Central memory CD4-positive, alpha-beta T cell (primary cell): ENCODE measurements around the gene ADORA2A.

Experiments used
- DNase-seq: peaks from one replicate; pipeline ENCODE4 v3.0.0; 2022

The ADORA2A gene

DNA sequence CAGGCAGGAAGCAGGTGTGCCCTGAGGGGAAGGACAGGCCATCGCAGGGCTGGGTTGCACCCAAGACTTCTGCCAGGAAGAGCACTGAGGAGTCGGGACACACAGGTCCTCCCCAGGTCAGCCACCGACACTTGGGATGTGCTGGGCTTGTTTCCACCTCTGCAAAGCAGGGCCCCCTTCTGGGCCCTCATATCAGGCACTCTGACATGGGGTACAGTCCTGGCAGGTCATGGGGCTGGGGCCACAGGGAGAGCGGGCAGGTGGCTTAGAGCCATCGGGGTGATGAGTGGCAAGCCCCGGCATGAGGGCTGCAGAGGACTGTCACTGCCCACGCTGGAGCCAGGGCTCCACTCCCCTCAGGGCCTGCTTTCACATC lies 7.9 kb upstream of the ADORA2A start:
- no peak for DNase-seq

DNA sequence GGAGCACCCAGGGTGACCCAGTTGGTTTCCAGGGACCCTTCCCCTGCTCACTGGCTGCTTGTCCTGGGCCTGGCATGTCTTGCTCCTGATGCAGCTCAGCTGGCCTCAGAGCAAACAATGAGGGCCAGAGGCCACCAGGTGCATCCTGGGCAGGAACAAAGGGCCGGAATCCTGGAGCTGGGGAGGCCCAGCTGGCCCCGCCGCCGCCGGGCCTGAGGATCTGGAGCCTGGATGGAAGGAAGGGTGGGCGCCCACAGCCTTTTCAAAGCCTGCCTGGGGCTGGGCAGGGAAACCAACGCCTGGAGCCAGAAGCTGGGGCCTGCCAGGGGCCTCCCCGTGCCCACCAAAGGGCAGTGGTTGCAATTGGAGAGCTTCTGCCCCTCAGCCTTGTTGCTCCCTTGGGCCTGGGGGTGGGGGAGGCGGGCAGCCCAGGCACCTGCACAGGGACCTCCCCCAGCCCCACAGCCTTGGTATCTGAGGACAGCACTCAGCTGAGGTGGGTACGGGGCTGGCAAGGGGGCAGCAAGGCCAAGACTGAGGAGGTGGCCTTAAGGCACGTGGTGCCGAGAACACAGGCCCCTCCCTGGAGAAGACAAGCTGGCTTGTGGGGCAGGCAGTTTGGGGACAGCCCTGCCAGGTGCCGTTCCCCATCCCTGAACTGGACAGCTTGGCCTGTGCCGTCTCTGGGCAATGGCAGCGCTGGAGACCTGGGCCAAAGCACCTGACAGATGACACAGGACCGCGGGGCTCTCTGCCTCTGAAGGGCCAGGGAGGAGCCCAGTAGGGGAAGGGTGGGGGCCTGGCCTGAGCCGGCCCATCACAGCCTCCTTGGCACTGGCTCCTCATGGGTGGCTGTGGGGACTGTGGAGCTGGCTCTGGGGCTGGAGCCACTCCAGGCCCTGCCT lies 7.1 kb upstream of the ADORA2A start:
- no peak for DNase-seq

DNA sequence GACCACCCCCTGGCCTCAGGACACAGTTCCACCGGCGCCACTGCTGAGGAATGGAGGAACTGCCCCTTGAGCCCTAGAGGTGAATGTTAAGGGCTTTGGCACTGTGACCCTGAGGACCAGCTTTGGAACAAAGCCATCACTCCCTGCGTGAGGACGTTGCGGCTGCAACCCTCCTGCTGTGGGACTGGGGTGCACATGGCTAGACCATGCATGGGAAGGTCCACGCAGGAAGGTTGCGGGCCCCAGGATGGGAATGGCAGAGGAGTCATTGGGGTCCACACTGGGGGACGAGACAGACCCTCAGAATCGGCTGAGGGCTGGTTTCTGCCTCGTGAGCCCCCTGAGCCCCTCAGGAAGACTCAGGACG lies 6.4 kb upstream of the ADORA2A start:
- no peak for DNase-seq

DNA sequence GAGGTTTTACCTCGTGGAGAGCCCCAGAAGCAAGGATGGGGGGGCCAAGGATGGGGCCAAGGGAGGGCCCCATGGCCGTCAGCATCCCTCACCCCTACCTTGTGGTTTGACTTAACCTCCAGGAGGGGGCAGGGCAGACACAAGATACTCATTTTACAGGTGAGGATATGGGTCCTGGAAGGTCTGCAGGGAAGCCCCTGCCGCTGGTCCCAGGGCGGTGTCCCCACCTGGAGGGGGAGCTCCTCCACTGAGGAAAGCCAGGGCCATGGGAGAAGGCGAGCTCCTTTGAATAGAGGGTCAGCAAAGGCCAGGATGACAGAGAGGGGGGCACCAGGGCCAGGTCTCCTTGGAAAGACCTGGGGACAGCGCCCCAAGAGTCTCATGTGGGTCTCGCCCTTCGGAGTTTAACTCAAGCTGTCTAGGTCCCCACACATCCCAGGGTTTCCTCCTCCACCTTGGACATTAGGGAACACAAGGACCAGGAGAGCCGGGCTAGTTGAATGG lies 5.9 kb upstream of the ADORA2A start:
- DNase-seq: peak; percentile 25

DNA sequence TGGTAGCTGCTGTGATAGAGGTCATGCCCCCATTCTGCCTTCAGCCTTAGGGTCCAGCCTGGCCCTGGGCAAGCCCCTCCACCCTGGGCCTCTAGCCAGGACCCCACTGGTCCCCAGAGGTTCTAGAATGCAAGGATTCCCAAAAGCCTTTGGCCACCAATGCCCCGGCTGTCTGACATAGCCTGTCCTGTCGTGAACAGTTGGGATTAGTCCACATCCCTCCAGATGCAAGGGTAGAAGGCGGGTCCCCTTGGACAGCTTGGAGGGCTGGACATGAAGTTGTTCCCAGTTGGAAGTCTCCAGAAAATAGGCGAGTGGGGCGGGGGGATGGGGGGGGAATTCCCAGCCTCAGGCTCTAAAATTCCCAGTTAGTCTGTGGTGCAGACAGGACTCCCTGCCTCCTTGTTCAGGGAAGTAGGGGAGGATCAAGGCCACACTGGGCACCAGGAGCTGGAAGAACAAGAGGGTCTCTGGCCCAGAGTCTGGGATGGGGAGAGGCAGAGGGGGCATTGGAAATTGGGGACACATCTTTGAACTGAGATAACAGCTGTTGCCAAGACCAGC lies 5.2 kb upstream of the ADORA2A start:
- DNase-seq: no peak

DNA sequence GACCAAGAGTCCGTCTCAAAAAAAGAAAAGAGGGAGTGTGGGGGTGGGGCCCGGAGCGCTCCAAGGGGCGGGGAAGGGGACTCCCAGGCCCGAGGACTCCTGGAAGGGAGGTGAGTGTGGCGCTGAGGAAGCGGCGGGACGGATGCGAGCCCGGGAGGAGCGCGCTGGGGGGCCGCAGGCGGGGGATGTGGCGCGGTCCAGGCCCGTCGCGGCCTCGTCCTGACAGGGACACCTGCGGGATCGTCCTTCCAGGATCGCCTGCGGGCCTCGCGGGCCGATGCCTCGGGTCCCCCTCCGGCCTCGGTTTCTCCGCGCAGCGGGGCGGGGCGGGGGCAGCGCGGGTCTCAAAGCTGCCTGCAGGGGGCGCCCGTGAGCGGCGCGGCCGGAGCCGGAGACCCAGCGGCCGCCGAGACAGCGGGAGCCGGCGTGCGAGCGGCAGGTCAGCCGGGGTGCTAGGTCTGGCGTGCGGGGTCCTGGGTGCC lies 3.8 kb upstream of the ADORA2A start:
- DNase-seq: peak; percentile 42

DNA sequence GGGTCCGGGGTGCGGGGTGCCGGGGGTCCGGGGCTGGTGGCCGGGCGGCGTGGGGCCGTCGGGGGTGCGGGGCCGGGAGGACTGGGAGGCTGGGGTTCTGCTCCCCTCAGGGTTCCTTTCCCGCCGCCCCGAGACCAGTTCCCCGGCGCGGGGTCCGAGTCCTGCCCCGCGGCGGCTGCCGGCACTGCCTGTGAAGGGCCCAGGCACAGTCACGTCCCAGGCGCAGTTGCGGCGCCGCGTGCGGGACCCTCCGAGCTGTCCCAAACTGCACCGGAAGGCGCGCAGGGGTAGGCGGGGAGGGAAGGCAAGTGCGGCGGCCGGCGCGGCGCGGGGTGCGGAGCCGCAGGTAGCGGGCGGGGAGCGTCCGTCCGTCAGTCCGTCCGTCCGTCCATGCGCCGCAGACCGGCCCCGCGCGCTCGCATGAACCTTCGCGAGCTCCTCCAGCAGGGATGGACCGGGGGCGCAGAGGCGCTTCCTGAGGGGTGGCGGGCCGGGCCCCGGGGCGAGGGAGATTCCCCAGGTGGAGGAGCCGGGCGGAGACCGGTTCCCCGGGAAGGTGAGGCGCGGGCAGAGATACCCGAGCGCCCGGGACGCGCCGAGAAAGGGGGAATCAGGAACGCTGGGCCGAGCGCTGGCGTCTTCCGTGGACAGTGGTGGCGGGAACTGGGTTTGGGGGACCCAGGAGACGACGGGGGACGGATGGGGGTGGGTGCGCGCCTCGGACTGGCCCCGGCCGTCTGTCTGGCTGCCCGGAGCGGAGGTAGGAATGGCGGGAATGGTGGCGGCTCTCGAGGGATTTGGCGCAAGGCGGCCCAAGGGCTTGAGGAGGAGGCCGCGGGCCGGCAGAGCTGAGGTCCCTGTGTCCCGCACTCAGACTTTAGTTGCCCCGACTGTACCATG lies 3.1 kb upstream of the ADORA2A start:
- DNase-seq: peak; percentile 23

DNA sequence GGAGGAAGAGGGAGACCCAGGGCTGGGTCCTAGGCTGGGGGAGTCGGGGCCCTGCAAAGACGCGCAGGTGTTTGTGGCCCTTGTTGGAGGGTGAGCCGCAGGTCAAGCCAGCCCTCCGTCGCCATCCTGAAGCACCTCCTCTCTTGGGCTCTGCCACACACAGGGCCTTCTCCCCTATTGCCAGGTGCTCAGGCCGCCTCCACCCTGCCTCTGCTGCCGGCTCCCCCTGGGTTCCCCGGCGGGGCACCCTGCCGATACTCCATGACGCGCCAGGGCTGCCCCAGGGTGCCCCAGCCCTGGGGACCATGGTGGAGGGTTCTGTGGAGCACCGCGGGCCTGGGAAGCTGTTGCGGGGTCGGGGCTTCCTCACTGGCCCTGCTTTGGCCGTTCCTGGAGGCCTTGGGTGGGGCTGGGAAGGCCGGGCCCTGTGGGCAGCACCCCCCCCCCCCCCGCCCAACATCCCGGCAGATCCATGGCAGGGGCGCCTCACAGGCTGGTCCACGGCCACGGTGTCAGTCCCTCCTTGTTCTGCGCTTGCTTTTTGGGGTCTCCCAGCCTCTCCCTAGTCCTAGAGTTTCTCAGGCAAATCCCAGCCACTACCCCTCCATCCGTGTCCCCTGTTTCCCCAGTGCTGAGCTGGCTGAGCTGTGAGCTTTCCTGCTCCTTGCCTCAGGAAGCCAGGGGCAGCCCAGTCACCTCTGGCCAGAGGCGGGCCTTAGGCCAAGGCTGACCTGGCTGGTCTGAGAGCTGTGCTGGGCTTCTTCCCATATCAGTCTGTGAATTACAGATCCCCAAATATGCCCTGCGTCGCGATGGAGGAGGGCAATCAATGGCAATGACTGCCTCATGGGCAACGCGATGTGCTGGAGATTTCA lies 2.3 kb upstream of the ADORA2A start:
- DNase-seq: no peak

DNA sequence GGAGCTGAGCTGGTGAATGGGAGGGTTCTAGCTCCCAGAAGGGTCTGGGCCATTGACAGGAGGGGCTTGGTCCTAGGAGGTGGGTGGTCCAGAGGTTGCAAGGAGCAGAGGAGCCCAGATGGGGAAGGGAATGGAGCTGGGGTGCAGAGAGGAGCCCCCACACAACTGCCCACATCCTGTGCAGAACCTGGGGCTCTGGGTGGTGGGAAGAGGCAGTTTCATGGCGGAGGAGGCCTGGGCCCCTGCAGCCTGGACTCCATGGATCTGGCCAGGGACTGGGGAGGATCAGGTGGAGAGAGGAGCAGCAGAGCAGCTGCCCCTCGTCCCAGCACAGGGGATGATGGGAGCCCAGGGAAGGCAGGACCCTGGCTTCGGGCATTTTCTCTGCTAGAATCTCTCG lies 963 bp upstream of the ADORA2A start:
- DNase-seq: no peak

DNA sequence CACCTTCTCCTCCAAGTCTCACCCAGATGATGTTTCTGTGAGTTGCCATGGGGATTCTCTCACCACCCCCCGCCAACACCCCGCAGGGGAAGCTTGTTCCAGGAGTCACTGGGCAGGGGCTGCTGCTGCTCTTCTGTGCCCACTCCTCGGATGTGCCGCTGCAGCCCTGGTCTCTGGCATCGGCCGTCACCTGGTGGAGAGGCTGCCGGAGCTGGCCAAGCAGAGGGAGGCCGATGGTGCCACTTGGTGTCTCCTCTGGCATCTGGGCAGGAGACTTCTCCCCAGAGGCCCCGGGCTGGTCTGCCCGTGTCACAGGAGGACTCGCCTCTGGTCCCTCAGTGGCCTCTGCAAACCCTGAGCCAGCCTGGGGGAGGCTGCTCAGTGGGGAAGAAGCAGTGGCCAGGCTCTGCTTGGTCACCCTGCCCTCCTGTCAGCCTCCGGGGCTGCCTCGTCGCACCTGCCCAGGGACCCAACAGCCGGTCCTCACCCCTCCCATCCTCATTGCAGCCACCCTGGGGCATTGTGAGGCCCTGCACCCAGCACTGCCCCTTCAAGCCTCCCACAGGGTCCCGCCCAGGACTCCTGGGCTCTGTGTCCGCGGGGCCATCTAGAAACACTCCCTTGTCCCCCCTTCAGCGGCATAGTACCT lies 424 bp upstream of the ADORA2A start:
- DNase-seq: no peak

DNA sequence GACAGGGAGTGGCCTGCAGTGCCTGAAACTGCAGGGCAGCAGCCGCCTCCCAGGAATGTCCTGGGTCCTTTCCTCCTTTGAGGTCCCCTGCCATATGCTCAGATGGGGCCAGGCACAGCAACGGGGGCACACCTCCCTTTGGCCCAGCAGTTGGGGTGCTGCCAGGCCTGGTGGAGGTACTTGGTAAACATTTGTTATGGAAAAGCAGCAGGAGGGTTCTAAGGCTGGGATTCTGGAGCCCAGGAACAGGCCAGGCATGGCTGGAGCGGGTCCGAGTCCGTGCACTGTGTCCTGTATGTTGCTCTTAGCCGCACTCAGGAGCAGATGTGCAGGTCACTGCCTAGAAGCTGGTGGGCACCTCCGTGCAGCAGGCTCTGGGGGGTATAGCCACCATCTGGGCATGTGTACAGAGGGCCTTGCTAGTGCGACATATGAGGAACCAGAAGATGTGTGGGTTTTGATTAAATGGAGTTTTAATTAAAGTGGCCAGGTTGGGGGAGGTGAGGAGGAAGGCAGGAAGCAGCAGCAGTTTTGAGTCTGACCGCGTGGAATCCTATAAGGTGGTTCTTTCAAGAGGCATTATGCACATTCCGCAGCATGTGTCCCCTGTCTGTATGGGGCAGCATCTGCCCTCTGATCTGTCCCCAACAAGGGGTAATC lies 1.5 kb downstream of the ADORA2A start:
- no peak for DNase-seq

DNA sequence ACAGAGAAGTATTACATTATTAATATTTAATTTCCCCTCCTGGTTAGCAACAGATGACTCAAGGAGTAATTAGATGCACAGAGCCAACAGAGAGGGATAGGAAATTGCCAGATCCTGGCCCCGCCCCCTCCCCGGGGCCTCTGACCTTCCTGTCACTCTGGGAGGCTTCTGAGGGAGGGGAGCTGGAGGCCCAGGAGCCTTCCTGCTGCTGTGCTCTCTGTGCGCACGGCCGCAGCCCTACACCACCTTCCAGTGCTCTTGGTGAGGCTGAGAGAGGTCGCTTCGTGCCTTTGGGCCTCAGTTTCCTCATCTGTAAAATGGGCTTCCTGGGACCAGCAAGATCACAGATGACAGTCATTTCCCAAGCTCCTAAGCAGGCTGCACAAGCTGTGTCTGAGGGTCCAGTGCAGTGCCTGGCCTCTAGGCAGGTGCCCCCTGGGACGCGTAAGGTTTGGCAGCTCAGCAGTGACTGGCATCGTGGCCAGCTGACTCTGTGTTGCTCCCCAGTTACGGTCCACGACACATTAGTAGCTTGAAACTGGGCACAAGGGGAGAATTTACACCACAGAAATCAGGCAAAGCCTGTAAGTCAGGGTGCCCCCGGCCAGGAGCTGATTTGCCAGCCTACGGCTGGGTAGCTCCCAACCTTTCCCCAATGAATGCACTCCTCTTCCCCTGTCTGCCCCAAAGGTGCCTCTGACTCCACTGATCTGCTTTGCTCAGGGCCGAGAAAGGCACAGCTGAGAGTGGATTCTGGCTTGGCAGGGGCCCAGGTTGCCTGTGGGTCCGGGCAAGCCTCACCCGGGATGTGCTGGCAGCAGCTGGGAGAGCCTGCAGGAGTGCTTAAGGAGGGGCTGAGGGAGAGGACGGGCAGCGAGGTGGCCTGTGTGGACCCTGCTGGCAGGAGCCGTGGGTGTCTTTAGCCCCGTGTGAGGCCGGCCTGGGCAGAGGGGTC lies 2.3 kb downstream of the ADORA2A start:
- peak; percentile 55 for DNase-seq

DNA sequence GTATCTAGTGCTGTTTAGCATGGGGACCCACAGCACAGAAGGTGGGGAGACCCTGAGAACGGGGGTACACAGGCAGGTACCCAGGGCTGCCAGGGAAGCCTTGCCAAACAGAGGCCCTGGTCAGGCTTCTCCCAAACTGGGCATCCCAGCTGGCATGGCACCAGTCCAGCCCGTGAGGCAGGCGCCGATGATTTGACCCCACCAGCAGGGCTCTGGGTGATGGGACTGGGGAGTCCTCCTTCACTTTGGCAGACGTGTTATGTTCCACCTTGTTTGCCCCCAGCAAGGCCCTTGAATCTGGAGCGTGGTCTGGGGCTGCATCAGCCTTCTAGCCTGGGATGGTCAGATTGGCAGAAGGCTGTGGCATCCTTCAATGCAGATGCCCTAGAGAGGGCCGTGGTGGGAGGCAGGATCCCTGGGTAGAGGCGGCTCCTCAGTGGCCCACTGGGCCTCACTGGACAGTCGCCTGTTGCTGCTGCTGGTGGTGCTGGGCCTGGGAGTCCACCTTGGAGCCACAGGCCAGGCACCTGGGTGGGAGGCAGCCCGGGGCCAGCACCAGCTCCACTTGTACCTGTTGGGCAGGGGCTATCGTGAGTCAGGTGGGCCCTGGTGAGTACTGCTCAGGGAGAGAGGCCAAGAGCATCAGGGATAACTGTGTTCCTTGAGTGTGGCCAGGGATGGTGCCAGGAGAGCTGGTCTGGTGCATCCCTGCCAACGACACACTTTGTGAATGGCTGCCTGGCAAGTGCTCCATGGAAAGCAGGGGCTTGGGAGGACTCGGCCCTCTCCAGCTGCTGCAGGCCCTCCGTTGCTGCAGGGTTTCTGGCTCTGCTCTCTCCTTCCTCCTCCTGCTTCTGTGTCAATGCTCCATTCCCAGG lies 3.3 kb downstream of the ADORA2A start:
- no peak for DNase-seq

DNA sequence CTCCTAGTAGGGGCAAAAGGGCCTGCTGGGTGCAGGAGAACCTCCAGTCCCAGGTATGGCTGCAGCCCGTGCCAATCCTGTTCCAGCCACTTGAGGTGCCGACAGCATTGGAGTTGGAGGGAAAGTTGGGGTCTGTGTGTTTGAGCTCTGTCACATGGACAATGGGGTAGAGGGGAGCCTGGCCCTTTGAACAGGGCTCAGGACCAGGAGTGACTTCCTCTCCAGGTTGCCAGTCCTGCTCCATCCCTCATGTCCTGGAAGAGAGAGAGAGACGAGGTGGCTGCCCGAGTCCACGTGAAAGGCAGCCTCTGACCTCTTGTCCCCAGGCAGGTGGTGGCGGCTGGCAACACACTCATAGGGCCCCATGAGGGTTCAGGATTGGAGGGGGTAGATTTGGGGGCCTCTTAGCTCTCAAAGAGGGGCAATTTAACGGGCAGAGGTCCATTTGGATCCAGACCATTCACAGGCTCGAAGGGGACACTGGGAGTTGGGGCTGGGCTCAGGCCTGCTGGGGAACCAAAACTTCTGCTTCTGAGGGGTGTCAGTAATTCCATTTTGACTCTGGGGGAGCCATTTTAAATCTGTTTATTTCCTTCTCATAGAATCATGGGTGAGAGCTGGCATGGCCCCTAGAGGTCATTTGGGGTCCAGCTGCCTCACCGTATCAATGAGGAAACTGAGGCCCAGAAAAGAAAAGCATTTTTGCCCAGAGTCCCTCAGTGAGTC lies 4.1 kb downstream of the ADORA2A start:
- DNase-seq: no peak

DNA sequence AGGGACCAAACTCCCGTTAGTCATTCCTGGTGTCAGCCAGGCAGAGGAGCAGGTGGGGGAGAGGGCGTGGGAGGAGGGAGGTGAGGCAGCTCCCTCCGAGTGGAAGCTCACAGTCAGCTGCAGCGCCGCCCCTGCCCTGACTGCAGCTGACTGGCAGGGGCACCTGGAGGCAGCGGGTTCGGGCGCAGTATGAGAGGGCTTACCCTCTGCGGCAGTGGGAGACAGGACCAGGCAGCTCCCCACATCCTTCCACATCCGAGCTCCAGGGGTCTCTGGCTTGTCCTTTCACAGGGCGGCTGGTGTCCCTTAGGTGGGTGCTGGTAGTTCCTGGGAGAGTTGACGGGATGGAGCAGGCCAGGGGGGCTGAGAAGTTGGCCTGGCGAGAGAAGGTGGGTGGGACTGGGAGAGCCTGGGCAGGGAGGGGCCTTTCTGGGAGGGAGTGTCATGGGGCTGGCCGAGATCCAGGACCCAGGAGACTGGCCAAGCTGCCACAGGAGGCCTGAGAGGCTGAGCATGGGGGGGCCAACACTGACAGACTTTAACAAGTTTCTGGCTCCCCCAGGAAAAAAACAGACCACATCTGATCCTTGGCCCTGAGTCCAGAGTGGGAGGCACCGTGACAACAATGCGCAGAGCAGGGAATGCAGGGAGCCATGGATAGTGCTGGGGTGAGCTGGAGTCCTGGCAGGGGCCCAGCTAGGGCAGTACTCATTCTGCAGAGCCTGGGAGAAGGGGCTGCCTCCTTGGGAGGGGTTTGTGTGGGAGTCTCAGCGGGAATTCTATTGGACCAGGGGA lies 4.9 kb downstream of the ADORA2A start:
- DNase-seq: no peak

DNA sequence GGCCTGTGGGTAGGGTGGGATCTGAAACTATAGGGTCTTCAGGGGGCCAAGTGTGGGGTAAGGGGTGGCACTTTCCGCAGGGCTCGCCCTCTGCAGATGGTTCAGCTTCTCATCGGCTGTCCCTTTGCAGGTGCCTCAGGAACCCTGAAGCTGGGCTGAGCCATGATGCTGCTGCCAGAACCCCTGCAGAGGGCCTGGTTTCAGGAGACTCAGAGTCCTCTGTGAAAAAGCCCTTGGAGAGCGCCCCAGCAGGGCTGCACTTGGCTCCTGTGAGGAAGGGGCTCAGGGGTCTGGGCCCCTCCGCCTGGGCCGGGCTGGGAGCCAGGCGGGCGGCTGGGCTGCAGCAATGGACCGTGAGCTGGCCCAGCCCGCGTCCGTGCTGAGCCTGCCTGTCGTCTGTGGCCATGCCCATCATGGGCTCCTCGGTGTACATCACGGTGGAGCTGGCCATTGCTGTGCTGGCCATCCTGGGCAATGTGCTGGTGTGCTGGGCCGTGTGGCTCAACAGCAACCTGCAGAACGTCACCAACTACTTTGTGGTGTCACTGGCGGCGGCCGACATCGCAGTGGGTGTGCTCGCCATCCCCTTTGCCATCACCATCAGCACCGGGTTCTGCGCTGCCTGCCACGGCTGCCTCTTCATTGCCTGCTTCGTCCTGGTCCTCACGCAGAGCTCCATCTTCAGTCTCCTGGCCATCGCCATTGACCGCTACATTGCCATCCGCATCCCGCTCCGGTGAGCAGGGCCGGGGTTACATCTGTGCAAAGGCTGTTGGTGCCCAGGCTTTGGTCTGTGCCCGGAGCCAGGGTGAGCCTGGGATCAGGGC lies 5.8 kb downstream of the ADORA2A start:
- no peak for DNase-seq
